ENCODE data around the gene ESYT1.

Gene ESYT1

GRCh38 chr12:56169229-56169759 lies 41.2 kb downstream of the ESYT1 start:
- in situ Hi-C loops (cut with HindIII; ENCODE audit: low sequenced_read_pairs): no loop called here

GRCh38 chr12:56172839-56173238 lies 44.8 kb downstream of the ESYT1 start:
- in situ Hi-C loops (cut with HindIII; ENCODE audit: low sequenced_read_pairs): no loop called here

- in situ Hi-C loops (cut with HindIII; ENCODE audit: low sequenced_read_pairs): loop anchor here (25.0 kb wide), 1 partner anchor 284 kb away; the partner anchor contains the start of genes MIP and SPRYD4
Measured at GRCh38 chr12:56178347-56178746, 50.3 kb downstream of the ESYT1 start.

GRCh38 chr12:56186957-56187356 lies 58.9 kb downstream of the ESYT1 start:
- in situ Hi-C loops (cut with HindIII; ENCODE audit: low sequenced_read_pairs): loop anchor here (25.0 kb wide), 1 partner anchor 275 kb away; the partner anchor contains the start of genes MIP and SPRYD4

- in situ Hi-C loops (cut with HindIII; ENCODE audit: low sequenced_read_pairs): loop anchor here (25.0 kb wide), 1 partner anchor 274 kb away; the partner anchor contains the start of genes MIP and SPRYD4
Measured at GRCh38 chr12:56188131-56188777, 60.2 kb downstream of the ESYT1 start.

- in situ Hi-C loops (cut with HindIII; ENCODE audit: low sequenced_read_pairs): loop anchor here (25.0 kb wide), 1 partner anchor 274 kb away; the partner anchor contains the start of genes MIP and SPRYD4
Measured at GRCh38 chr12:56188778-56189098, 60.7 kb downstream of the ESYT1 start.

- in situ Hi-C loops (cut with HindIII; ENCODE audit: low sequenced_read_pairs): loop anchor here (25.0 kb wide), 1 partner anchor 273 kb away; the partner anchor contains the start of genes MIP and SPRYD4
Measured at GRCh38 chr12:56189099-56189917, 61.2 kb downstream of the ESYT1 start, which contains the start of gene SMARCC2. Gene SMARCC2 (minus strand): TSS chr12:56189483. CDS start chr12:56189461, 22 bp downstream.

- in situ Hi-C loops (cut with HindIII; ENCODE audit: low sequenced_read_pairs): loop anchor here (5.0 to 25.0 kb wide), 2 partner anchors 73 to 272 kb away; partner anchors contain the start of genes MIP, RPL41, SPRYD4 and ZC3H10
Measured at GRCh38 chr12:56189918-56190694, 62.0 kb downstream of the ESYT1 start.

GRCh38 chr12:56190695-56191155 lies 62.7 kb downstream of the ESYT1 start:
- in situ Hi-C loops (cut with HindIII; ENCODE audit: low sequenced_read_pairs): loop anchor here (5.0 to 25.0 kb wide), 2 partner anchors 73 to 272 kb away; partner anchors contain the start of genes MIP, RPL41, SPRYD4 and ZC3H10

- in situ Hi-C loops (cut with HindIII; ENCODE audit: low sequenced_read_pairs): loop anchor here (5.0 to 25.0 kb wide), 2 partner anchors 75 to 270 kb away; partner anchors contain the start of genes MIP, RPL41, SPRYD4 and ZC3H10
Measured at GRCh38 chr12:56192582-56192981, 64.5 kb downstream of the ESYT1 start.

GRCh38 chr12:56193025-56193578 lies 65.0 kb downstream of the ESYT1 start:
- in situ Hi-C loops (cut with HindIII; ENCODE audit: low sequenced_read_pairs): loop anchor here (5.0 to 25.0 kb wide), 2 partner anchors 76 to 269 kb away; partner anchors contain the start of genes MIP, RPL41, SPRYD4 and ZC3H10
